B cell (primary cell): ENCODE data around the gene ZNF689. TPM values are rescaled to one million over a fixed set of nuclear protein-coding genes. Genes with fewer than 3 reads are reported as not detected.

Experiments
- ATAC-seq: fragments of 200-7000 bp; cut with Tn5 transposase; one replicate; pipeline ENCODE4 v1.10.0; 2021; ENCODE audit warnings: low read depth, mild to moderate bottlenecking, moderate number of reproducible peaks, moderate library complexity
- CTCF ChIA-PET: fragments of 350-600 bp; sonication (Branson Sonifier 250); formaldehyde crosslinking; loops from one replicate; lab custom pipeline; 2021; ENCODE audit warnings: antibody characterized with exemption, inconsistent platforms; lab: Charles Lee
- POLR2A ChIA-PET: fragments of 350-600 bp; sonication (Branson Sonifier 250); formaldehyde crosslinking; loops from one replicate; lab custom pipeline; 2021; ENCODE audit warnings: antibody characterized with exemption; lab: Charles Lee
- DNase-seq: peaks from one replicate; pipeline ENCODE4 v3.0.0; 2013
- H2AFZ ChIP-seq: 2 replicates; pipeline ENCODE4 v1.6.1; 2012; ENCODE audit warnings: mild to moderate bottlenecking, low read depth, low read length; ENCODE audit not compliant: insufficient read depth, poor library complexity, severe bottlenecking
- H3K27ac ChIP-seq, 2 donors: 1 replicate in 1 of 2; 2 replicates in 1 of 2; pipeline ENCODE4 v1.5.1; 2012 to 2013; ENCODE audit warnings: low read length in 2 of 2, mild to moderate bottlenecking in 2 of 2, moderate library complexity in 1 of 2
- H3K27me3 ChIP-seq, 4 experiments: fragments of 200-600 bp in 1 of 4; sonication (generic) in 1 of 4; replicated peaks in 1 of 4; 1 replicate in 2 of 4; 2 replicates in 2 of 4; pipeline versions ENCODE4 v1.6.1 to v1.7.0; 2013 to 2016; ENCODE audit warnings: low read length in 3 of 4, mild to moderate bottlenecking in 2 of 4, mixed read lengths in 1 of 4, moderate library complexity in 1 of 4; ENCODE audit not compliant: insufficient read depth in 4 of 4, control insufficient read depth in 3 of 4; ENCODE audit errors: control extremely low read depth in 1 of 4
- H3K36me3 ChIP-seq, 2 experiments: replicated peaks in 1 of 2; 1 replicate in 1 of 2; 2 replicates in 1 of 2; pipeline versions ENCODE4 v1.6.1 to v1.7.1; 2013; ENCODE audit warnings: low read length in 1 of 2; ENCODE audit not compliant: insufficient read depth in 2 of 2, control insufficient read depth in 1 of 2; ENCODE audit errors: control extremely low read depth in 1 of 2, extremely low read depth in 1 of 2
- H3K4me1 ChIP-seq, 2 donors: fragments of 200-600 bp in 1 of 2; sonication (generic) in 1 of 2; 1 replicate in 1 of 2; 2 replicates in 1 of 2; pipeline versions ENCODE4 v1.5.1 to v1.6.1; 2013 to 2017; ENCODE audit warnings: low read length in 2 of 2; ENCODE audit not compliant: control insufficient read depth in 2 of 2, insufficient read depth in 2 of 2
- H3K4me2 ChIP-seq: replicated peaks from 2 replicates; pipeline ENCODE3; 2012; ENCODE audit warnings: mild to moderate bottlenecking, low read depth, low read length; ENCODE audit not compliant: poor library complexity, severe bottlenecking
- H3K4me3 ChIP-seq, 5 experiments: fragments of 200-600 bp in 1 of 5; sonication (generic) in 1 of 5; 1 replicate in 3 of 5; 2 replicates in 2 of 5; pipeline versions ENCODE4 v1.5.1 to v1.7.0; 2011 to 2016; ENCODE audit warnings: low read length in 4 of 5, mild to moderate bottlenecking in 4 of 5, low read depth in 2 of 5, control low read depth in 1 of 5, moderate library complexity in 1 of 5; ENCODE audit not compliant: insufficient read depth in 1 of 5; ENCODE audit errors: control extremely low read depth in 1 of 5, extremely low read depth in 1 of 5
- H3K79me2 ChIP-seq: fragments of 200-600 bp; sonication (generic); one replicate; pipeline ENCODE4 v1.6.0; 2016; ENCODE audit warnings: low read length; ENCODE audit not compliant: control insufficient read depth, insufficient read depth
- H3K9ac ChIP-seq: fragments of 200-600 bp; sonication (generic); 2 replicates; pipeline ENCODE4 v1.6.1; 2017; ENCODE audit warnings: mild to moderate bottlenecking, low read length, moderate library complexity
- H3K9me3 ChIP-seq, 3 donors: one replicate each; pipeline versions ENCODE4 v1.6.1 to v1.7.1; 2013; ENCODE audit warnings: low read length in 2 of 3; ENCODE audit not compliant: control insufficient read depth in 2 of 3, insufficient read depth in 1 of 3; ENCODE audit errors: control extremely low read depth in 1 of 3
- H4K20me1 ChIP-seq: 2 replicates; pipeline ENCODE4 v1.6.0; 2012; ENCODE audit warnings: mild to moderate bottlenecking, low read length; ENCODE audit not compliant: insufficient read depth, control insufficient read depth, poor library complexity, severe bottlenecking
- H3K27ac Mint-ChIP-seq: one replicate; pipeline ENCODE4 v1.8.0; 2021; ENCODE audit warnings: mixed read lengths
- H3K27me3 Mint-ChIP-seq: one replicate; pipeline ENCODE4 v1.8.0; 2021; ENCODE audit warnings: mixed read lengths
- H3K4me1 Mint-ChIP-seq: one replicate; pipeline ENCODE4 v1.8.0; 2021; ENCODE audit warnings: mixed read lengths
- H3K4me3 Mint-ChIP-seq: one replicate; pipeline ENCODE4 v1.8.0; 2021; ENCODE audit warnings: mixed read lengths
- H3K9me3 Mint-ChIP-seq: one replicate; pipeline ENCODE4 v1.8.0; 2022; ENCODE audit warnings: mixed read lengths; ENCODE audit not compliant: insufficient read depth
- EZH2 ChIP-seq: IDR thresholded peaks from 2 replicates; pipeline ENCODE4 v1.6.1; 2012; ENCODE audit warnings: borderline replicate concordance, low read depth, mild to moderate bottlenecking, moderate library complexity, low read length; ENCODE audit not compliant: insufficient read depth, poor library complexity, severe bottlenecking
- WGBS: methylation state at CpG from one replicate; pipeline ENCODE4 v1.1.5; 2013; ENCODE audit warnings: missing lambda C conversion rate; ENCODE audit not compliant: insufficient coverage; 5-methylcytosine and 5-hydroxymethylcytosine counted together
- intact Hi-C: fragments of 100-400 bp; cut with micrococcal nuclease; formaldehyde crosslinking; loops from one replicate; pipeline ENCODE4 v1.10.0; 2022
- polyA plus RNA-seq: library from polyadenylated mRNA; depleted of rRNA; stranded (reverse); fragments of >200 nt; gene quantifications from 2 replicates; pipeline ENCODE4 v1.2.3, GENCODE V29; 2012
- total RNA-seq, 2 donors: library from RNA; stranded (reverse); fragments of 120-200 nt in 1 of 2; gene quantifications; 1 replicate in 1 of 2; 2 replicates in 1 of 2; pipeline versions ENCODE4 v1.2.3 to v1.2.4, GENCODE V29; 2013 to 2022
- TF ChIP-seq, protein P1 (sequence below): fragments of 200-600 bp; IDR thresholded peaks from one replicate; pipeline ENCODE4 v1.8.0; 2022; ENCODE audit warnings: antibody characterized with exemption, mild to moderate bottlenecking

ZNF689 gene
- total and polyA plus RNA-seq, 2 donors (not counting 1 experiment from before 2014, with no cell fraction given): 8.1 to 12.4 TPM

- ATAC-seq (no peak), DNase-seq (no peak)
- H4K20me1 ChIP-seq: no peaks in the 10 kb centered on the region
- no peak overlapping the region for H3K4me3 Mint-ChIP-seq
- no peak overlapping the region for H3K27ac Mint-ChIP-seq
- H3K79me2 ChIP-seq: peaks cover 18% of the 10 kb centered on the region
- peaks cover 9 to 16% of the 10 kb centered on the region in 2 donors for H3K4me1 ChIP-seq
- TF ChIP-seq, protein P1, sequence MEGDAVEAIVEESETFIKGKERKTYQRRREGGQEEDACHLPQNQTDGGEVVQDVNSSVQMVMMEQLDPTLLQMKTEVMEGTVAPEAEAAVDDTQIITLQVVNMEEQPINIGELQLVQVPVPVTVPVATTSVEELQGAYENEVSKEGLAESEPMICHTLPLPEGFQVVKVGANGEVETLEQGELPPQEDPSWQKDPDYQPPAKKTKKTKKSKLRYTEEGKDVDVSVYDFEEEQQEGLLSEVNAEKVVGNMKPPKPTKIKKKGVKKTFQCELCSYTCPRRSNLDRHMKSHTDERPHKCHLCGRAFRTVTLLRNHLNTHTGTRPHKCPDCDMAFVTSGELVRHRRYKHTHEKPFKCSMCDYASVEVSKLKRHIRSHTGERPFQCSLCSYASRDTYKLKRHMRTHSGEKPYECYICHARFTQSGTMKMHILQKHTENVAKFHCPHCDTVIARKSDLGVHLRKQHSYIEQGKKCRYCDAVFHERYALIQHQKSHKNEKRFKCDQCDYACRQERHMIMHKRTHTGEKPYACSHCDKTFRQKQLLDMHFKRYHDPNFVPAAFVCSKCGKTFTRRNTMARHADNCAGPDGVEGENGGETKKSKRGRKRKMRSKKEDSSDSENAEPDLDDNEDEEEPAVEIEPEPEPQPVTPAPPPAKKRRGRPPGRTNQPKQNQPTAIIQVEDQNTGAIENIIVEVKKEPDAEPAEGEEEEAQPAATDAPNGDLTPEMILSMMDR: no peak
- no peak for TF ChIP-seq EZH2
- no peak overlapping the region for H3K27ac ChIP-seq
- peaks cover 0 to 27% of the 10 kb centered on the region in 2 experiments for H3K36me3 ChIP-seq
- ChIA-PET CTCF (interaction anchor here (1.0 kb wide), 1 partner anchor 71 kb away, joined by 3 read pairs; no protein-coding TSS in a partner anchor), POLR2A (no interaction called here)
- peaks cover 13% of the 10 kb centered on the region for H3K4me1 Mint-ChIP-seq
- H3K27me3 ChIP-seq: no peaks in the 10 kb centered on the region
- no CpG with 5 or more reads among the region's 3 CpGs for WGBS
- no peak overlapping the region for H3K4me3 ChIP-seq
- no peak overlapping the region for H2AFZ ChIP-seq
- H3K4me2 ChIP-seq: no peak overlapping the region
- no peaks in the 10 kb centered on the region for H3K27me3 Mint-ChIP-seq
- no peaks in the 10 kb centered on the region for H3K9me3 Mint-ChIP-seq
- H3K9me3 ChIP-seq: no peaks in the 10 kb centered on the region
- intact Hi-C loops: no loop called here
- no peak overlapping the region for H3K9ac ChIP-seq
Observed at GRCh38 chr16:30606004-30606403, 4.2 kb downstream of the ZNF689 start.

DNA sequence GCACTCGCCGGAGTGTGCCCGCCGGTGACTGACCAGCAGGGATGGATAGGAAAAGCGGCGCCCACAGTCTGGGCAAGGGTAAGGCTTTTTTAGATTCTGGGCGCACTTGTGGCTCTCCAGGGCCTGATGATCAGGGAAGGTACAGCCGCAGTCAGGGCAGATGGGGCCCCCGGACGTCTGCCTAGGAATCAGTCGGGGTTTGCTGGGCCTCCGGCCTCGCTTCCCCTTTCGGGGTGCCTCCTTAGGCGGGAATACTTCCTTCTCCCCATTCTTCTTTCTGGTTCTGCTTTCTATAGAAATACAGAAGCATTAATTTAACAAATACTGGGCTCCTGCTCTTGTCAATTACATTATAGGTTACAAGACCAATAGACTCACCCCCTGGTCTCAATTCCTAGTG lies 5.0 kb downstream of the ZNF689 start:
- H3K27me3 Mint-ChIP-seq: no peaks in the 10 kb centered on the region
- no peak for ATAC-seq
- Histone ChIP-seq H3K4me3 (no peak overlapping the region), H3K36me3 (peaks cover 0 to 27% of the 10 kb centered on the region in 2 experiments), H3K79me2 (peaks cover 18% of the 10 kb centered on the region), H3K27me3 (no peaks in the 10 kb centered on the region), H3K9me3 (no peaks in the 10 kb centered on the region), H3K27ac (no peak overlapping the region), H3K9ac (no peak overlapping the region), H3K4me2 (no peak overlapping the region), H2AFZ (no peak overlapping the region), H4K20me1 (no peaks in the 10 kb centered on the region), H3K4me1 (peaks cover 9 to 10% of the 10 kb centered on the region in 2 donors)
- no peak for TF ChIP-seq EZH2
- no peak overlapping the region for H3K4me3 Mint-ChIP-seq
- POLR2A ChIA-PET: no interaction called here
- H3K27ac Mint-ChIP-seq: no peak overlapping the region
- CTCF ChIA-PET: interaction anchor here (1.0 kb wide), 1 partner anchor 70 kb away, joined by 3 read pairs; no protein-coding TSS in a partner anchor
- no peak for DNase-seq
- 78% methylated on average over 9 of the region's 15 CpGs for WGBS
- peaks cover 8% of the 10 kb centered on the region for H3K4me1 Mint-ChIP-seq
- H3K9me3 Mint-ChIP-seq: no peaks in the 10 kb centered on the region
- intact Hi-C loops: no loop called here
